ENCODE data around the gene EYS. TPM values are rescaled to one million over a fixed set of nuclear protein-coding genes. Genes with fewer than 3 reads are reported as not detected.

Gene EYS
- total and polyA plus RNA-seq, 2 of the 8 experiments (the other 6 are each of a cell fraction or from before 2014, with no cell fraction given), result 0.05 to 0.13 TPM

DNA sequence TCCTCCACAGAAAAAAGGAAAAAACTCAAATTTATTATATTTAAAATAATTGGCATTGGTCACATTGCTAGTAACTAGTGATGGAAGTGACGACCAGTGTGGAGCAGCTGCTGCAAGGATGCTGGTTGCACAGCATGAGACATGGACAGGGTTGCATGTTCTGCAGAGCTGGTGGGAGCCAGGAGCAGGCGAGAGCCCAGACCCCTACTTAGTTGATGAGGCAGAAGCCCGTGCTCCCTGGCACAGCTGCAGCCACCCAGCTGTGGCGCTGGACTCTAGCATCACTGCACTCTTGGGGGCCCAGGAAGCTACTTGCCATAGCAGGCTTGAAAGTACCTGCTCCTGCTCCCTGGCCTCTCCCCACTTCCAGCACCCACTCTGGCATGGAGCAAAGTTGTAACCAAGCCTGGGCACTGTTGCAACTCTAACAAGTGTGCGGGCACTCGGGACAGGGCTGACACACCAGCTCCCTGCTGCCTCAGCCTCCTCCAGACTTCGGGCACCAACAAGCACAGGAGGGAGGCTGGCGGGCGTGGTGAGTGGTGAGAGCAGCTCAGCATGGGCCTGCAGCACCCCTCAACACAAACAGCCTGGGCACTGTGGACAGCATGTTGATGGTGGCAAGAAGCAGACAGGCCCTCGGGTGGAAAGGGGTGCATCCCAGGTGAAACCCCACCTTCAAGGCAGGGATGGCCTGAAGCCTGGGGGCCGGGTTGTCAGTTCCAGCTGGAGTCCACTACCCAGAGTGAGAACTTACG is 69.6 kb downstream of the EYS start:
- CTCF ChIA-PET (ENCODE audit: partially characterized antibody), result interaction anchor here (0.6 to 2.6 kb wide), 25 partner anchors 9 to 1370 kb away, joined by 3 to 14 read pairs (median 3); no protein-coding TSS in a partner anchor
- peak overlapping the region; percentile 86; the same call in 1 of the 2 replicates for H2AFZ ChIP-seq (ENCODE audit: low read length)
- TF ChIP-seq SIX5 (IDR thresholded peaks at IDR 0.05; ENCODE audit: low read depth, low read length) (no peak), PHF8 (conservative IDR thresholded peaks at IDR 0.05; ENCODE audit: low read depth, low read length) (no peak), TAF7 (optimal IDR thresholded peaks at IDR 0.05; ENCODE audit: borderline replicate concordance, low read depth, low read length) (no peak), GABPA (IDR thresholded peaks at IDR 0.05; ENCODE audit: borderline replicate concordance, insufficient read depth, low read length) (no peak), CREB1 (IDR thresholded peaks at IDR 0.05) (no peak), RXRA (IDR thresholded peaks at IDR 0.05; ENCODE audit: insufficient read depth, low read depth, low read length) (no peak), SUZ12 (IDR thresholded peaks at IDR 0.05; ENCODE audit: low read length) (no peak), SAP30 (IDR thresholded peaks at IDR 0.05; ENCODE audit: insufficient read depth, insufficient replicate concordance, low read length) (no peak)
- TF ChIP-seq, protein P1, sequence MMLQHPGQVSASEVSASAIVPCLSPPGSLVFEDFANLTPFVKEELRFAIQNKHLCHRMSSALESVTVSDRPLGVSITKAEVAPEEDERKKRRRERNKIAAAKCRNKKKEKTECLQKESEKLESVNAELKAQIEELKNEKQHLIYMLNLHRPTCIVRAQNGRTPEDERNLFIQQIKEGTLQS (IDR thresholded peaks at IDR 0.05; ENCODE audit: insufficient read depth, low read depth, low read length), result no peak
- TF ChIP-seq, protein P2, sequence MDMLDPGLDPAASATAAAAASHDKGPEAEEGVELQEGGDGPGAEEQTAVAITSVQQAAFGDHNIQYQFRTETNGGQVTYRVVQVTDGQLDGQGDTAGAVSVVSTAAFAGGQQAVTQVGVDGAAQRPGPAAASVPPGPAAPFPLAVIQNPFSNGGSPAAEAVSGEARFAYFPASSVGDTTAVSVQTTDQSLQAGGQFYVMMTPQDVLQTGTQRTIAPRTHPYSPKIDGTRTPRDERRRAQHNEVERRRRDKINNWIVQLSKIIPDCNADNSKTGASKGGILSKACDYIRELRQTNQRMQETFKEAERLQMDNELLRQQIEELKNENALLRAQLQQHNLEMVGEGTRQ (IDR thresholded peaks at IDR 0.05; ENCODE audit: low read length), result no peak

More for the DNA sequence above, 69.6 kb downstream of the EYS start:
- DNase-seq (ENCODE audit: low read depth in 1 of 2, low spot score in 2 of 2) (no peak), FAIRE-seq (no peak)
- Histone ChIP-seq H3K9me3 (ENCODE audit: insufficient read depth in 2 of 2, low read depth in 1 of 2, low read length in 1 of 2) (no peaks in the 10 kb centered on the region; a peak in 1 of 4 replicates), H3K4me2 (ENCODE audit: insufficient read depth in 1 of 2, low read depth in 2 of 2, low read length in 2 of 2) (no peak overlapping the region), H3K4me3 (ENCODE audit: extremely low read depth in 1 of 4, insufficient read depth in 2 of 4, low read depth in 3 of 4, low read length in 4 of 4) (no peak overlapping the region), H3K79me1 (ENCODE audit: low read depth, low read length) (no peaks in the 10 kb centered on the region), H3K14ac (ENCODE audit: insufficient read length) (no peak overlapping the region), H2BK15ac (ENCODE audit: low read length) (no peak overlapping the region), H2BK12ac (ENCODE audit: low read depth, low read length) (peak overlapping the region; percentile 83; the same call in 1 of the 2 replicates), H3K56ac (replicated peaks; ENCODE audit: insufficient read length, low read depth, low read length) (no peak overlapping the region), H3K4ac (replicated peaks; ENCODE audit: insufficient read length, low read depth, low read length) (no peak overlapping the region), H3K9ac (replicated peaks in 1 of 4; ENCODE audit: extremely low read depth in 1 of 4, low read depth in 3 of 4, low read length in 3 of 4) (no peak overlapping the region), H3K18ac (ENCODE audit: extremely low read depth, low read length) (no peak overlapping the region; the same call in 1 of the 2 replicates), H3K79me2 (ENCODE audit: control insufficient read depth in 1 of 2, insufficient read depth in 2 of 2, low read length in 2 of 2) (no peaks in the 10 kb centered on the region), H2BK20ac (ENCODE audit: low read length) (no peak overlapping the region), H4K5ac (ENCODE audit: insufficient read length, low read depth, low read length) (no peak overlapping the region), H2BK120ac (replicated peaks; ENCODE audit: low read depth, low read length) (no peak overlapping the region), H3K23ac (ENCODE audit: insufficient read length) (no peak overlapping the region), H2AK5ac (ENCODE audit: low read depth, low read length) (no peak overlapping the region), H2BK5ac (ENCODE audit: low read depth, low read length) (no peak overlapping the region), H4K20me1 (replicated peaks in 1 of 2; ENCODE audit: control insufficient read depth in 1 of 2, insufficient read depth in 2 of 2, low read length in 2 of 2) (no peaks in the 10 kb centered on the region), H4K91ac (replicated peaks; ENCODE audit: insufficient read length, low read length) (peak overlapping the region; percentile 17), H3K23me2 (ENCODE audit: low read depth, low read length) (no peaks in the 10 kb centered on the region), H4K8ac (ENCODE audit: extremely low read depth, insufficient read depth, low read length) (peak overlapping the region; percentile 69), H3K4me1 (replicated peaks in 1 of 4; ENCODE audit: control insufficient read depth in 3 of 4, insufficient read depth in 4 of 4, low read length in 3 of 4) (no peaks in the 10 kb centered on the region; a peak in 1 of 7 replicates), H3K36me3 (ENCODE audit: control insufficient read depth in 2 of 4, insufficient read depth in 4 of 4, low read length in 3 of 4) (no peaks in the 10 kb centered on the region), H3K27me3 (replicated peaks in 1 of 4; ENCODE audit: control insufficient read depth in 3 of 4, extremely low read depth in 1 of 4, insufficient read depth in 3 of 4, low read length in 3 of 4) (no peaks in the 10 kb centered on the region), H3K27ac (ENCODE audit: low read depth, low read length) (no peak overlapping the region)
- WGBS, 2 experiments (ENCODE audit: extremely low coverage in 1 of 2, insufficient coverage in 1 of 2, insufficient read length in 1 of 2, insufficient replicate concordance in 2 of 2, low coverage in 1 of 2, low lambda C conversion rate in 2 of 2, missing lambda C conversion rate in 1 of 2), result 86% methylated on average over 12 of the region's 12 CpGs; no CpG with 5 or more reads in 1 of the 2 experiments
- POLR2A ChIA-PET (ENCODE audit: partially characterized antibody), result no interaction called here

Data from H1 (cell line).